IPS DF 6.9 (cell line): Measurements from ENCODE around the gene TUT1.

Source experiments
- DNase-seq: peaks from one replicate; pipeline ENCODE4 v3.0.0-alpha.2; 2013; ENCODE audit warnings: low read depth, low spot score
- H3K27ac ChIP-seq: one replicate; pipeline ENCODE4 v1.5.1; 2013; ENCODE audit warnings: low read length, control low read depth
- H3K27me3 ChIP-seq: 2 replicates; pipeline ENCODE4 v1.6.1; 2013; ENCODE audit warnings: mild to moderate bottlenecking, low read length; ENCODE audit not compliant: control insufficient read depth, insufficient read depth
- H3K36me3 ChIP-seq: 2 replicates; pipeline ENCODE4 v1.6.1; 2013; ENCODE audit warnings: low read length; ENCODE audit not compliant: control insufficient read depth, insufficient read depth
- H3K4me1 ChIP-seq: 2 replicates; pipeline ENCODE4 v1.6.1; 2013; ENCODE audit warnings: low read length; ENCODE audit not compliant: control insufficient read depth, insufficient read depth
- H3K4me3 ChIP-seq: 2 replicates; pipeline ENCODE4 v1.5.1; 2013; ENCODE audit warnings: mild to moderate bottlenecking, low read length
- H3K9me3 ChIP-seq: 2 replicates; pipeline ENCODE4 v1.6.1; 2013; ENCODE audit warnings: low read length, inconsistent platforms; ENCODE audit not compliant: control insufficient read depth, insufficient read depth
- WGBS: extraction: QIAGEN DNeasy Blood & Tissue Kit; methylation state at CpG from one replicate; pipeline ENCODE4 v1.1.7; 2013; ENCODE audit warnings: mixed read lengths, missing lambda C conversion rate; ENCODE audit not compliant: insufficient read length, insufficient coverage; 5-methylcytosine and 5-hydroxymethylcytosine counted together

The TUT1 gene

DNA sequence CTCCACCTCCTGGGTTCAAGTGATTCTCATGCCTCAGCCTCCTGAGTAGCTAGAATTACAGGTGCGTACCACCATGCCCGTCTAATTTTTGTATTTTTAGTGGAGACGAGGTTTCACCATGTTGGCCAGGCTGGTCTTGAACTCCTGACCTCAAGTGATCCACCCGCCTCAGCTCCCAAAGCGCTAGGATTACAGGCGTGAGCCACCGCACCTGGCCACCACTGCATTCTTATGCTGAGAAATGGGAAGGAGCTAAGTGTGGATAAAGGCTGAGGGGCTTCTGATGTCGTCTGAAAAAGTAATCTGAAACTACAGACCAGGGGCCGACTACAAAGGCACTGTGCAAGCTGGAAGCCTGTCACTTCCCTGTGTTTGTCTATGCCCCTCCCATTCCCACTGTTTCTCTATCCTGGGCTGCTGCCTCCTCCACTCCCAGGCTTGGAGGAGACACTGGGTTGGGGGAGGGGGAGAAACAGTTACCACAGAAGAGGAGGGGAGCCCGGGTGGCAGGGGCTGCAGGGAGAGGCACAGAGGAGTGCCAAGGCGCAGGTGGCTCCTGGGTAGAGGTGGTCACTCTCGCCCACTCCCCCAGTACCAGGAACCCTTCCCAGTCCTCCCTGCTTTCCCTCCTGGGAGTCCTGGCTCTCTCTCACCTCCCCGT lies 13.3 kb upstream of the TUT1 start:
- Histone ChIP-seq H3K27ac (no peak overlapping the region), H3K36me3 (no peaks in the 10 kb centered on the region), H3K4me3 (no peak overlapping the region), H3K27me3 (peaks cover 3% of the 10 kb centered on the region; the same call in 1 of the 2 replicates), H3K9me3 (no peaks in the 10 kb centered on the region), H3K4me1 (peaks cover 3% of the 10 kb centered on the region; the same call in 1 of the 2 replicates)
- WGBS, result no CpG with 5 or more reads among the region's 13 CpGs
- no peak for DNase-seq

DNA sequence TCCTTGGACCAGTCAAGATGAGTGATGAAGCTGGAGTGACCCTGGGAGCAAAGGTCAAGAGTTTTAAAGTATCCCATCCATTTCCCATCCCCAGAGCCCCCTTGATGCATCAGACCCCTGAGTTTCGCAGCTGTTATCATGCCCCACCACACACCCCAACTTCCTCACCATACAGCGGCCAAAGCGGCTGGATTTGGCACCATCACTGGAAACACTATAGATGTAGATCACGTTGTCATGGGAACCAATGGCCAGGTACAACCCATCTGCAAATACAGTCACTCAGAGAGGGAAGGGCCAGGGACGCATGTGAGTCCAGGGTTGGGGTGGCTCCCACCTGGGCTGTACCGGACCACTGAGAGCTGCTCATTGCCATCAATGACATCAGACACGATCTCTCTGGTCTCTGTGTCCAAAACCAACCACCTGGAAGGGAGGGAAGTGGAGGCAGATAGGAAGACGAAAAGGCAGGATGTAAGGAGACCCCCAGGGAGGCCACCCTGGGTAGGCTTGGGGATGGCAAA lies 12.5 kb upstream of the TUT1 start:
- Histone ChIP-seq H3K27me3 (peaks cover 3% of the 10 kb centered on the region; the same call in 1 of the 2 replicates), H3K4me3 (no peak overlapping the region), H3K36me3 (no peaks in the 10 kb centered on the region), H3K4me1 (peaks cover 4% of the 10 kb centered on the region; the same call in 1 of the 2 replicates), H3K9me3 (no peaks in the 10 kb centered on the region), H3K27ac (no peak overlapping the region)
- WGBS, result no CpG with 5 or more reads among the region's 8 CpGs
- DNase-seq, result no peak

DNA sequence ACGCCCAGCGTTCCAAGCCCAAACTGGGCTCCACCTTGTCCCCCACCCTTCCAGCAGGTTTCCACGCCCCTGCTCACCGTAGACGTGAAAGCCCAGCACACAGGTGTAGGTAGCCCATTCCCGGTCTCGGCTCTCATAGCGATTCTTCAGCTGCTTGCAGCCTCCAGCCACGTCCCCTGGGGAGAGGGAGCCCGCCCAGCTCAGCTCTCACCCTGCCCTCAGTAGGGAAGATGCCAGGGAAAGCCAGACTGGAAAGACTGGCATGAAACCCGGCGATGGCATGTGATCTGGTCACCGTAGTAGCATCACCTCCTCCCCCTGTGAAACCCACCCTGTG lies 11.7 kb upstream of the TUT1 start:
- no peak for DNase-seq
- Histone ChIP-seq H3K27ac (no peak overlapping the region), H3K36me3 (peaks cover 3% of the 10 kb centered on the region; the same call in 1 of the 2 replicates), H3K9me3 (no peaks in the 10 kb centered on the region), H3K27me3 (peaks cover 3% of the 10 kb centered on the region; the same call in 1 of the 2 replicates), H3K4me1 (peaks cover 4% of the 10 kb centered on the region; the same call in 1 of the 2 replicates), H3K4me3 (peak overlapping the region; percentile 28; the same call in 1 of the 2 replicates)
- no CpG with 5 or more reads among the region's 13 CpGs for WGBS

DNA sequence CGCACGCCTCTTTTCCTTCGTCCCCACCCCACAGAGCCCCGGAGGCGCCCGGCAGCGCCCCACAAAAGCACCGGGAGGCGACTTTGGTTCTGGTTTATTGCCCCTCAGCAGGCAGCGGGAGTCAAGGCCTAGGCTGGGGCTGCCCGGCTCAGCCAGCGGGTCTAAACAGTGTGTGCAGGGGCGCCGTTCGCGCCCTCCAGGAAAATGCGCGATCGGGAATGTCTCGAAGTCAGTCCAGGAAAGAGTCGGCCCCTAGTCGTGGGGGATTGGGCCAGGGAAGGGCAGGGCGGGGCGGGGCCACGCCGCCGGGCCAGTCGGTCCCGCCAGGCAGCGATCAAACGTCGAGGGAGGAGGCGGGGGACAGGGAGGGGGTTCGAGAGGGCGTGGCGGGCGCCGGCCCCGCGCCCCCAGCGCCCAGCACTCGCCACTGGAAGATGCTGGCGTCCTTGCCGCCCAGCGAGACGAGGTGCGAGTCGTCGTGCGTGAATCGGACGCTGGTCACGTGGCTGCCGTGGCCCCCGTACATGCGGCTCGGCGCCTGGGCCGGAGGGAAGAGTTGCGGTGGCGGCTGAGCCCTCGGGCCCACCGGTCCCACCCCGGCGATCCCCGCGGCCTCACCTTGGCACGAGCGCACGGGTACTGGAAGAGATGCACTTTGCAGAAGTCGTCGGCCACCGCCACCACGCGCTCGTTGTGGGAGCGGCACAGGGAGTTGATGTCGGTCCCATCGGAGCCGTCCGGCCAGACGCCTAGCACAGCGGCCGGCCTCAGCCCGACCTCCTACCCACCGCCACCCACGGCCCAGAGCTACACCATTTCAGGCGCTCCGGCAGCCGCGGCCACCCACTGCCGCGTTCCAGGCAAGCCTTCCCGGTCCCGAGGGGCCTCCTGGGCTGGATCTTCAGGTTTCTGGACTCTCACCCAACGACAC lies 11.1 kb upstream of the TUT1 start:
- peaks cover 9% of the 10 kb centered on the region; the same call in 1 of the 2 replicates for H3K36me3 ChIP-seq
- WGBS, result no CpG with 5 or more reads among the region's 96 CpGs
- DNase-seq, result no peak

DNA sequence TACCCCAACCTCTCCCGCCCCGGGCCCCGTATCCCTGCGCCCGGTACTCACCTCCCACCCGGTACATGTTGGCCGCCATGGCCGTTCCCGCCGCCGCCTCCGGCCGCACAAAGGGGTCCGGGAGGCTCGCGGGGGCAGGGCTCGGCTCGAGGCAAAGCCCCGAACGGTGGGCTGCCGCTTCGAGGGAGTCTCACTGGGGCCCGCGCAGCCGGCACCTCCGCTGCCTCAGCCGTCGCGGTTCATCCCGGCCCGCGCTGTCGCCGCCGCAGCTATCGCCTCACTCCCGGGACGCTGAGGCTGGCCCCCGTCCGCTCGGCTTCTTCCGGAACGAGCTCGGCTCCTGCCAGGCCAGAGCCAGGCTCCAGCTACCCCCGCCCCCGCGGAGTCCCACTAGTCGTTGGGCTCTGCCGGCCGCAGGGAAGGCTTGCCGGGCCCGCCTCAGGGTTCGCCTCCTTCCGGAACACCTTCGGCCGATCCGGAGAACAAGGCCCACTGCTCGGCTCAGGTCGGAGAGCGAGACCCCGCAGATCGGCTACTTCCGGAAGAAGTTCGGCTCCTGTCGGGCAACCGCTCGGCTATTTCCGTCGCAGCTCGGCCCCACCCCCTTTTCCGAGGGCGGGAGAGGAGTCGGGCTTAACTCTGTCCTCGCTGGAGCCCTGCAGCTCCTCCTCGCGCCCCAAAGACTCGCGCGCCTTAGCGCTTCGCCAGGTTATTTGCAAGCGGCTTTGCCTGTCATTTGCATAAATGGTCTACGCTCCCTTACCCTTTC lies 10.2 kb upstream of the TUT1 start, which contains the start of gene MTA2:
TSS of gene MTA2 (minus strand) at position 494 of the 769 bp plus-strand sequence. CDS start at position 79, 415 bp downstream.
- Histone ChIP-seq H3K36me3 (peaks cover 14% of the 10 kb centered on the region), H3K27ac (no peak within 1 kb of the TSS), H3K9me3 (no peaks in the 10 kb centered on the region), H3K27me3 (peaks cover 3% of the 10 kb centered on the region; the same call in 1 of the 2 replicates), H3K4me3 (peak within 1 kb of the TSS; percentile 94), H3K4me1 (peaks cover 4% of the 10 kb centered on the region; the same call in 1 of the 2 replicates)
- no CpG with 5 or more reads among the region's 83 CpGs for WGBS
- peak; percentile 95 for DNase-seq

More for the DNA sequence above, 11.1 kb upstream of the TUT1 start:
- Histone ChIP-seq H3K9me3 (no peaks in the 10 kb centered on the region), H3K4me1 (peaks cover 4% of the 10 kb centered on the region; the same call in 1 of the 2 replicates), H3K27me3 (peaks cover 3% of the 10 kb centered on the region; the same call in 1 of the 2 replicates), H3K4me3 (peak overlapping the region; percentile 28; the same call in 1 of the 2 replicates), H3K27ac (no peak overlapping the region)

DNA sequence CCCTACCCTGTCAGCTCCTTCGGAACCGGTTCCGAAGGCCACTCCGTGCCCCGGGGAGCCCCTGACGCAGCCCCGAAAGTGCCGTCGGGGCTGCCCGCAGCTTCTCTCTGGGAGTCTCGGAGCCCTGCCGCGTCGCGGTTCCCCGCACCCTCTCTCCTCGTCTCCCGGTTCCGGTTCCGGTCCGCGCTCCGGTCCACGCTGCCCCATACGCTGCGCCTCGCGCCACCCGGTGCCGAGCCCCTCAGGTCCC lies 9.7 kb upstream of the TUT1 start:
- Histone ChIP-seq H3K27ac (no peak overlapping the region), H3K4me1 (peaks cover 4% of the 10 kb centered on the region; the same call in 1 of the 2 replicates), H3K36me3 (peaks cover 19% of the 10 kb centered on the region), H3K27me3 (peaks cover 3% of the 10 kb centered on the region; the same call in 1 of the 2 replicates), H3K4me3 (peak overlapping the region; percentile 94), H3K9me3 (no peaks in the 10 kb centered on the region)
- WGBS, result no CpG with 5 or more reads among the region's 30 CpGs
- DNase-seq, result no peak

DNA sequence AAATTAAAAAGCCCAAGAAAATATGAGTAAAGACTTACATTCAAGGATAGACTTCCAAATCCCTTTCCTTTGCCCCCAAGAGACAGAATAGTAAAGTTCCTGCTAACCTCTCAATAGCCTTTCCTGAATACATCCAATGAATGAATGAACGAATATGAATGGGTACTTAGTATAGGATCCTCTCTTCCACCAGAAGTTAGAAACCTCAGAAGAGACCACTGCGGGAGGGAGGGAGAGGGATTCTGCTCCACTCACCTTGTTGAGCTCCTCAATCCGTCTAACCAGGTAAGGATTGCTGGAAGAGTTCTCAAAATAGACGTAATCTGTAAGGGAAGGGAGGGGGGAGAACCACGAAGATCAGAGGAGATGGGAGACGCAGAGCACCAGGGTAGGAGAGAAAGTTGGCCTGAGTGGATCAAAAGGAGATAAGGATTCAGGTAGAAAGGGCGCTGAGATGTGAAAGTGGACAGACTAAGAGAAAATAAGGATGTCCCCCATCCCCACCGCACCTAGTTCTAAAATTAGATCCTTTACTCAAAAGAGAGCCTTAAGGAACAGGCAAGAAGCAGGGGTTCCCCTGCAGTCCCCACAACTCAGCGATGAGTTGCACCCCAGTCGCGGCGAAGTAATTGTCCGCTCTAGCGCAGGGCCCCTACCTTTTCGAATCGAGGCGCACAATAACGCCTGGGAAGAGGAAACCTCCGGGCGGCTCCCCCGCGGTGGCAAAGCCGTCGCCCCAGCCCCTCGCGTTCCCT lies 9.2 kb upstream of the TUT1 start:
- peaks cover 3% of the 10 kb centered on the region; the same call in 1 of the 2 replicates for H3K27me3 ChIP-seq
- peak overlapping the region; percentile 94 for H3K4me3 ChIP-seq
- no peak overlapping the region for H3K27ac ChIP-seq
- no CpG with 5 or more reads among the region's 26 CpGs for WGBS
- H3K9me3 ChIP-seq, result no peaks in the 10 kb centered on the region
- H3K4me1 ChIP-seq, result peaks cover 4% of the 10 kb centered on the region; the same call in 1 of the 2 replicates
- DNase-seq, result no peak
- peaks cover 25% of the 10 kb centered on the region for H3K36me3 ChIP-seq

DNA sequence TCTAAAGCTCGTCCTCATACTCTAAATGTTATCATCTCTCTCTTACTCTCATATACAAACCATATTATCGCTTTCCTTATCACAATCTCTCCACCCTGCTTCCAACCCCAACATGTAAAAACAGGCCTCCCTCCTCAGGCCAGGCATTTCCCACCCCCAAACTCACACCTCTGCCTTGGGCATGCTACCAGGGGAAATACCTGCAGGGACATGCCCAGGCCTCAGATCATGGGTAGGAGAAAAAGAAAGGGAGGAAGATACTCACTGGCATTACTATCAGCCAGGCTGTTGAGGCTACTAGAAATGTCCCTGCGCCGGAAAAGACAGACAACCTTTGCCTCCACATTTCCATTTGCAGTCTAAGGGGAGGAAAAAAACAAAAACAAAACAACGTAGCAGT lies 8.6 kb upstream of the TUT1 start:
- Histone ChIP-seq H3K27me3 (peaks cover 3% of the 10 kb centered on the region; the same call in 1 of the 2 replicates), H3K4me3 (no peak overlapping the region), H3K27ac (no peak overlapping the region), H3K36me3 (peaks cover 29% of the 10 kb centered on the region), H3K9me3 (no peaks in the 10 kb centered on the region), H3K4me1 (peaks cover 4% of the 10 kb centered on the region; the same call in 1 of the 2 replicates)
- DNase-seq, result no peak
- WGBS, result 100% methylated on average over 2 of the region's 5 CpGs

DNA sequence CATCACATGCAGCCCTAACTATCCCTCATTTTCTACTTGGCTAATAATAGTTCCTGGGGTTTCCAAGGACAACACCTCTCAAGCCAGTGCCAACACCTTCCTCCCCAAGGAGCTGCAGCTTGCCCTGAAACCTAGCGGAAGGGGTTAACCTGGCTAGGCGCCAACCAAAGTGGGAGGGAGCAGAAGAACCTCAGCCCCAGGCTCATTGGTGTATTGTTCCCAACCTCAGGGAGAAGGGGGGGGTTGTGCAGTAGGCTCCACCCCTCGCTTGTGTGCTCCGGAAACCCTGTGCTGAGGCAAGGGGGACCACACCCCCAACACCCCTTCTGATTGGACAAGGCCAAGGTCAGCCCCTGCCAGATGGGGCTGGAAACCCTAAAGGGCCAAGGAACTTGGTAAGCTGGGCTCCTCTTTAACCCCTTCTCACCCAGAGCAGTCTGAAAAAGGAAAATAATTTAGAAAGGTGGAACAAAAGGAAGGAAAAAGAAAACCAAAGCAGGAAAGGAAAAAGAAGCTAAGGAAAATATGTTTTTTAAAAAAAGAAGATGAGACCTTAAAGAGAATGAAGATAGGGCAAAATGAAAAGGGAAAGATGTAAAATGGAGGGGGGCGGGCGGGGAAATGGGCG lies 7.9 kb upstream of the TUT1 start:
- no CpG with 5 or more reads among the region's 7 CpGs for WGBS
- H3K4me3 ChIP-seq, result no peak overlapping the region
- peaks cover 32% of the 10 kb centered on the region for H3K36me3 ChIP-seq
- H3K9me3 ChIP-seq, result no peaks in the 10 kb centered on the region
- peaks cover 3% of the 10 kb centered on the region; the same call in 1 of the 2 replicates for H3K27me3 ChIP-seq
- peak; percentile 85 for DNase-seq
- no peak overlapping the region for H3K27ac ChIP-seq
- H3K4me1 ChIP-seq, result peaks cover 4% of the 10 kb centered on the region; the same call in 1 of the 2 replicates
